Suprapubic skin (tissue), 4 donors: ENCODE data around the gene HERC6.

Source experiments
- EP300 ChIP-seq: sonication (generic); formaldehyde crosslinking; IDR thresholded peaks from one replicate; pipeline ENCODE4 v1.6.1; 2017; ENCODE audit warnings: antibody characterized with exemption
- POLR2A ChIP-seq, 2 donors: fragments of 450-650 bp; IDR thresholded peaks; one replicate each; pipeline ENCODE4 v1.6.1; 2017; ENCODE audit warnings: antibody characterized with exemption in 2 of 2, mild to moderate bottlenecking in 2 of 2, moderate library complexity in 2 of 2
- POLR2AphosphoS5 ChIP-seq, 3 donors: sonication (generic); formaldehyde crosslinking; IDR thresholded peaks; one replicate each; pipeline ENCODE4 v1.6.1; 2017; ENCODE audit warnings: antibody characterized with exemption in 3 of 3
- TF ChIP-seq, protein P1 (sequence below), 2 donors: fragments of 200-600 bp in 1 of 2; fragments of 450-650 bp in 1 of 2; sonication (generic) in 1 of 2; IDR thresholded peaks; one replicate each; pipeline ENCODE4 v1.5.1; 2016 to 2019; ENCODE audit warnings: antibody characterized with exemption in 2 of 2, mild to moderate bottlenecking in 1 of 2, moderate library complexity in 1 of 2

DNA sequence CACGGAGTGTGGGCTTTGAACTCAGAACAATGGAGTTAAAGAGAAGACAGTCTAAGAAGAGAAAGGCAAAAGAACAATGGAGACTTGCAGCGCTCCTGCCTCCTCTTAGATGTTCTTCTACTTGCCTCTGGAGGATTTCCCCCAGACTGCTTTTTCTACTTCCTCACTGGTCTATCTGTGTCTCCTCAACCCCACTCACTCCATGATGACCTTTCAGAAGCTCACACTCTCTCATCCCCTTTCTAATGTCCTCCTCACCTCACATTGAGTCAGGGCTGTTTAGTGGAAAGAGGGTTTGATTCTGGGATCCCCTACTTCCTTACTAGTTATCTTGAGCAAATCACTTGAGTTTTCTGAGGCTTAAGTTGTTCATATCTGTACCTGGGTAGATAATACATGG, 12.2 kb upstream of the HERC6 start:
- no peak for TF ChIP-seq EP300
- no peak for TF ChIP-seq POLR2AphosphoS5 (IDR thresholded peaks at IDR 0.05)
- TF ChIP-seq, protein P1, sequence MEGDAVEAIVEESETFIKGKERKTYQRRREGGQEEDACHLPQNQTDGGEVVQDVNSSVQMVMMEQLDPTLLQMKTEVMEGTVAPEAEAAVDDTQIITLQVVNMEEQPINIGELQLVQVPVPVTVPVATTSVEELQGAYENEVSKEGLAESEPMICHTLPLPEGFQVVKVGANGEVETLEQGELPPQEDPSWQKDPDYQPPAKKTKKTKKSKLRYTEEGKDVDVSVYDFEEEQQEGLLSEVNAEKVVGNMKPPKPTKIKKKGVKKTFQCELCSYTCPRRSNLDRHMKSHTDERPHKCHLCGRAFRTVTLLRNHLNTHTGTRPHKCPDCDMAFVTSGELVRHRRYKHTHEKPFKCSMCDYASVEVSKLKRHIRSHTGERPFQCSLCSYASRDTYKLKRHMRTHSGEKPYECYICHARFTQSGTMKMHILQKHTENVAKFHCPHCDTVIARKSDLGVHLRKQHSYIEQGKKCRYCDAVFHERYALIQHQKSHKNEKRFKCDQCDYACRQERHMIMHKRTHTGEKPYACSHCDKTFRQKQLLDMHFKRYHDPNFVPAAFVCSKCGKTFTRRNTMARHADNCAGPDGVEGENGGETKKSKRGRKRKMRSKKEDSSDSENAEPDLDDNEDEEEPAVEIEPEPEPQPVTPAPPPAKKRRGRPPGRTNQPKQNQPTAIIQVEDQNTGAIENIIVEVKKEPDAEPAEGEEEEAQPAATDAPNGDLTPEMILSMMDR (IDR thresholded peaks at IDR 0.05), result no peak
- TF ChIP-seq POLR2A (IDR thresholded peaks at IDR 0.05), result no peak
